HG03378 (cell line): ENCODE data around the gene CSTA.

Experiments used
- ATAC-seq: cut with Tn5 transposase; IDR thresholded peaks from one replicate; pipeline ENCODE4 v1.9.1; 2021; ENCODE audit warnings: mild to moderate bottlenecking, moderate library complexity; ENCODE audit not compliant: unreplicated experiment

CSTA gene

GRCh38 chr3:122324871-122325323 lies at the start of gene CSTA:
TSS of gene CSTA (plus strand) at chr3:122325248. CDS start at chr3:122325293, 45 bp downstream.
- ATAC-seq: no peak

GRCh38 chr3:122281891-122282290 lies 43.2 kb upstream of the CSTA start:
- ATAC-seq: no peak

- ATAC-seq: no peak
Observed at GRCh38 chr3:122283796-122284445, 41.1 kb upstream of the CSTA start.

GRCh38 chr3:122284486-122284885 lies 40.6 kb upstream of the CSTA start:
- ATAC-seq: no peak

GRCh38 chr3:122294359-122294758 lies 30.7 kb upstream of the CSTA start:
- no peak for ATAC-seq

- ATAC-seq: no peak
Observed at GRCh38 chr3:122295266-122296062, 29.6 kb upstream of the CSTA start.

- ATAC-seq: peak; percentile 68
Observed at GRCh38 chr3:122298239-122298638, 26.8 kb upstream of the CSTA start.

- no peak for ATAC-seq
Observed at GRCh38 chr3:122299215-122299614, 25.8 kb upstream of the CSTA start.

- ATAC-seq: no peak
Observed at GRCh38 chr3:122299872-122300460, 25.1 kb upstream of the CSTA start.

GRCh38 chr3:122301063-122301462 lies 24.0 kb upstream of the CSTA start:
- peak; percentile 43 for ATAC-seq

- no peak for ATAC-seq
Observed at GRCh38 chr3:122305818-122306621, 19.0 kb upstream of the CSTA start.

GRCh38 chr3:122306622-122306953 lies 18.5 kb upstream of the CSTA start:
- no peak for ATAC-seq

- no peak for ATAC-seq
Observed at GRCh38 chr3:122307094-122307687, 17.9 kb upstream of the CSTA start.

GRCh38 chr3:122307976-122308375 lies 17.1 kb upstream of the CSTA start:
- no peak for ATAC-seq

- no peak for ATAC-seq
Observed at GRCh38 chr3:122310361-122310760, 14.7 kb upstream of the CSTA start.

- no peak for ATAC-seq
Observed at GRCh38 chr3:122312826-122313225, 12.2 kb upstream of the CSTA start.

GRCh38 chr3:122313281-122313680 lies 11.8 kb upstream of the CSTA start:
- ATAC-seq: no peak

- no peak for ATAC-seq
Observed at GRCh38 chr3:122314228-122314876, 10.7 kb upstream of the CSTA start.

GRCh38 chr3:122315619-122316018 lies 9.4 kb upstream of the CSTA start:
- ATAC-seq: no peak

GRCh38 chr3:122316368-122316767 lies 8.7 kb upstream of the CSTA start:
- no peak for ATAC-seq
